ENCODE measurements around the gene UNC5C.

The UNC5C gene

GRCh38 chr4:95522682-95523530, 25.9 kb downstream of the UNC5C start:
- no peak for DNase-seq (ENCODE audit: low spot score)

GRCh38 chr4:95517576-95518345, 31.0 kb downstream of the UNC5C start:
- no peak for DNase-seq (ENCODE audit: low spot score)

GRCh38 chr4:95516528-95517017, 32.2 kb downstream of the UNC5C start:
- no peak for DNase-seq (ENCODE audit: low spot score)

GRCh38 chr4:95515589-95515988, 33.2 kb downstream of the UNC5C start:
- no peak for DNase-seq (ENCODE audit: low spot score)

GRCh38 chr4:95513022-95513421, 35.8 kb downstream of the UNC5C start:
- no peak for DNase-seq (ENCODE audit: low spot score)

GRCh38 chr4:95511477-95511876, 37.3 kb downstream of the UNC5C start:
- DNase-seq (ENCODE audit: low spot score): no peak

GRCh38 chr4:95510877-95511276, 37.9 kb downstream of the UNC5C start:
- no peak for DNase-seq (ENCODE audit: low spot score)

- DNase-seq (ENCODE audit: low spot score): no peak
Observed at GRCh38 chr4:95510145-95510544, 38.6 kb downstream of the UNC5C start.

- DNase-seq (ENCODE audit: low spot score): no peak
Observed at GRCh38 chr4:95508421-95508820, 40.4 kb downstream of the UNC5C start.

- DNase-seq (ENCODE audit: low spot score): no peak
Observed at GRCh38 chr4:95507561-95507960, 41.2 kb downstream of the UNC5C start.

- DNase-seq (ENCODE audit: low spot score): no peak
Observed at GRCh38 chr4:95507147-95507546, 41.6 kb downstream of the UNC5C start.

GRCh38 chr4:95506264-95506663, 42.5 kb downstream of the UNC5C start:
- DNase-seq (ENCODE audit: low spot score): no peak

- DNase-seq (ENCODE audit: low spot score): no peak
Observed at GRCh38 chr4:95505799-95506198, 43.0 kb downstream of the UNC5C start.

- DNase-seq (ENCODE audit: low spot score): no peak
Observed at GRCh38 chr4:95505151-95505550, 43.6 kb downstream of the UNC5C start.

GRCh38 chr4:95504501-95504900, 44.3 kb downstream of the UNC5C start:
- DNase-seq (ENCODE audit: low spot score): no peak

GRCh38 chr4:95500361-95500760, 48.4 kb downstream of the UNC5C start:
- no peak for DNase-seq (ENCODE audit: low spot score)

GRCh38 chr4:95499291-95499696, 49.5 kb downstream of the UNC5C start:
- DNase-seq (ENCODE audit: low spot score): no peak

- no peak for DNase-seq (ENCODE audit: low spot score)
Observed at GRCh38 chr4:95494186-95494585, 54.6 kb downstream of the UNC5C start.

GRCh38 chr4:95478679-95479078, 70.1 kb downstream of the UNC5C start:
- DNase-seq (ENCODE audit: low spot score): no peak

GRCh38 chr4:95476121-95476520, 72.7 kb downstream of the UNC5C start:
- DNase-seq (ENCODE audit: low spot score): no peak

GRCh38 chr4:95472534-95472933, 76.2 kb downstream of the UNC5C start:
- DNase-seq (ENCODE audit: low spot score): no peak

- DNase-seq (ENCODE audit: low spot score): no peak
Observed at GRCh38 chr4:95470622-95471021, 78.2 kb downstream of the UNC5C start.

- no peak for DNase-seq (ENCODE audit: low spot score)
Observed at GRCh38 chr4:95469617-95470016, 79.2 kb downstream of the UNC5C start.
